ENCODE measurements around the gene FOXM1. TPM values are rescaled to one million over a fixed set of nuclear protein-coding genes. Genes with fewer than 3 reads are reported as not detected.

FOXM1 gene
- total and polyA plus RNA-seq, 2 of the 13 experiments (the other 11 are each of a cell fraction or from before 2014, with no cell fraction given), result 17.1 to 25.9 TPM

GRCh38 chr12:2853626-2854025, 23.3 kb downstream of the FOXM1 start (continued):
- TF ChIP-seq, protein P1, sequence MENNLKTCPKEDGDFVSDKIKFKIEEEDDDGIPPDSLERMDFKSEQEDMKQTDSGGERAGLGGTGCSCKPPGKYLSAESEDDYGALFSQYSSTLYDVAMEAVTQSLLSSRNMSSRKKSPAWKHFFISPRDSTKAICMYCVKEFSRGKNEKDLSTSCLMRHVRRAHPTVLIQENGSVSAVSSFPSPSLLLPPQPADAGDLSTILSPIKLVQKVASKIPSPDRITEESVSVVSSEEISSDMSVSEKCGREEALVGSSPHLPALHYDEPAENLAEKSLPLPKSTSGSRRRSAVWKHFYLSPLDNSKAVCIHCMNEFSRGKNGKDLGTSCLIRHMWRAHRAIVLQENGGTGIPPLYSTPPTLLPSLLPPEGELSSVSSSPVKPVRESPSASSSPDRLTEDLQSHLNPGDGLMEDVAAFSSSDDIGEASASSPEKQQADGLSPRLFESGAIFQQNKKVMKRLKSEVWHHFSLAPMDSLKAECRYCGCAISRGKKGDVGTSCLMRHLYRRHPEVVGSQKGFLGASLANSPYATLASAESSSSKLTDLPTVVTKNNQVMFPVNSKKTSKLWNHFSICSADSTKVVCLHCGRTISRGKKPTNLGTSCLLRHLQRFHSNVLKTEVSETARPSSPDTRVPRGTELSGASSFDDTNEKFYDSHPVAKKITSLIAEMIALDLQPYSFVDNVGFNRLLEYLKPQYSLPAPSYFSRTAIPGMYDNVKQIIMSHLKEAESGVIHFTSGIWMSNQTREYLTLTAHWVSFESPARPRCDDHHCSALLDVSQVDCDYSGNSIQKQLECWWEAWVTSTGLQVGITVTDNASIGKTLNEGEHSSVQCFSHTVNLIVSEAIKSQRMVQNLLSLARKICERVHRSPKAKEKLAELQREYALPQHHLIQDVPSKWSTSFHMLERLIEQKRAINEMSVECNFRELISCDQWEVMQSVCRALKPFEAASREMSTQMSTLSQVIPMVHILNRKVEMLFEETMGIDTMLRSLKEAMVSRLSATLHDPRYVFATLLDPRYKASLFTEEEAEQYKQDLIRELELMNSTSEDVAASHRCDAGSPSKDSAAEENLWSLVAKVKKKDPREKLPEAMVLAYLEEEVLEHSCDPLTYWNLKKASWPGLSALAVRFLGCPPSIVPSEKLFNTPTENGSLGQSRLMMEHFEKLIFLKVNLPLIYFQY (CRISPR knock-in tag; IDR thresholded peaks at IDR 0.05; ENCODE audit: borderline replicate concordance), result no peak
- TF ChIP-seq SIN3B (IDR thresholded peaks at IDR 0.05; ENCODE audit: low read length) (no peak), CERS6 (CRISPR knock-in tag; IDR thresholded peaks at IDR 0.05) (no peak), RFXAP (CRISPR knock-in tag; IDR thresholded peaks at IDR 0.05; ENCODE audit: borderline replicate concordance) (no peak), PCBP1 (IDR thresholded peaks at IDR 0.05; ENCODE audit: borderline replicate concordance, low read depth, low read length) (no peak), KDM1A (CRISPR knock-in tag; IDR thresholded peaks at IDR 0.05) (no peak), MAFF (IDR thresholded peaks at IDR 0.05; ENCODE audit: low read depth, low read length) (no peak), SMAD1 (CRISPR knock-in tag; IDR thresholded peaks at IDR 0.05; ENCODE audit: borderline replicate concordance, low read depth) (no peak), MEIS2 (CRISPR knock-in tag; IDR thresholded peaks at IDR 0.05) (no peak), SMC3 (IDR thresholded peaks at IDR 0.05; ENCODE audit: low read length) (peak; percentile 31; the same call in 1 of the 2 replicates), ZNF10 (CRISPR knock-in tag; IDR thresholded peaks at IDR 0.05; ENCODE audit: borderline replicate concordance, low read depth) (no peak), ZNF703 (CRISPR knock-in tag; IDR thresholded peaks at IDR 0.05; ENCODE audit: borderline replicate concordance) (no peak), KAT7 (CRISPR knock-in tag; IDR thresholded peaks at IDR 0.05; ENCODE audit: borderline replicate concordance) (no peak), ZNF598 (CRISPR knock-in tag; IDR thresholded peaks at IDR 0.05; ENCODE audit: borderline replicate concordance) (no peak), TEAD3 (CRISPR knock-in tag; optimal IDR thresholded peaks at IDR 0.05; ENCODE audit: borderline replicate concordance) (peak; percentile 33), RELA (CRISPR knock-in tag; IDR thresholded peaks at IDR 0.05) (no peak), RAD51 (IDR thresholded peaks at IDR 0.05; ENCODE audit: borderline replicate concordance) (no peak), HMGXB4 (CRISPR knock-in tag; IDR thresholded peaks at IDR 0.05; ENCODE audit: borderline replicate concordance in 1 of 2, low read depth in 1 of 2) (0 out of 4 replicates have a peak, but pooled peaks of 1 of the 2 experiments have one; percentile 35), XRCC5 (optimal IDR thresholded peaks at IDR 0.05; ENCODE audit: low read length) (peak; percentile 81)
- TF ChIP-seq, protein P2, sequence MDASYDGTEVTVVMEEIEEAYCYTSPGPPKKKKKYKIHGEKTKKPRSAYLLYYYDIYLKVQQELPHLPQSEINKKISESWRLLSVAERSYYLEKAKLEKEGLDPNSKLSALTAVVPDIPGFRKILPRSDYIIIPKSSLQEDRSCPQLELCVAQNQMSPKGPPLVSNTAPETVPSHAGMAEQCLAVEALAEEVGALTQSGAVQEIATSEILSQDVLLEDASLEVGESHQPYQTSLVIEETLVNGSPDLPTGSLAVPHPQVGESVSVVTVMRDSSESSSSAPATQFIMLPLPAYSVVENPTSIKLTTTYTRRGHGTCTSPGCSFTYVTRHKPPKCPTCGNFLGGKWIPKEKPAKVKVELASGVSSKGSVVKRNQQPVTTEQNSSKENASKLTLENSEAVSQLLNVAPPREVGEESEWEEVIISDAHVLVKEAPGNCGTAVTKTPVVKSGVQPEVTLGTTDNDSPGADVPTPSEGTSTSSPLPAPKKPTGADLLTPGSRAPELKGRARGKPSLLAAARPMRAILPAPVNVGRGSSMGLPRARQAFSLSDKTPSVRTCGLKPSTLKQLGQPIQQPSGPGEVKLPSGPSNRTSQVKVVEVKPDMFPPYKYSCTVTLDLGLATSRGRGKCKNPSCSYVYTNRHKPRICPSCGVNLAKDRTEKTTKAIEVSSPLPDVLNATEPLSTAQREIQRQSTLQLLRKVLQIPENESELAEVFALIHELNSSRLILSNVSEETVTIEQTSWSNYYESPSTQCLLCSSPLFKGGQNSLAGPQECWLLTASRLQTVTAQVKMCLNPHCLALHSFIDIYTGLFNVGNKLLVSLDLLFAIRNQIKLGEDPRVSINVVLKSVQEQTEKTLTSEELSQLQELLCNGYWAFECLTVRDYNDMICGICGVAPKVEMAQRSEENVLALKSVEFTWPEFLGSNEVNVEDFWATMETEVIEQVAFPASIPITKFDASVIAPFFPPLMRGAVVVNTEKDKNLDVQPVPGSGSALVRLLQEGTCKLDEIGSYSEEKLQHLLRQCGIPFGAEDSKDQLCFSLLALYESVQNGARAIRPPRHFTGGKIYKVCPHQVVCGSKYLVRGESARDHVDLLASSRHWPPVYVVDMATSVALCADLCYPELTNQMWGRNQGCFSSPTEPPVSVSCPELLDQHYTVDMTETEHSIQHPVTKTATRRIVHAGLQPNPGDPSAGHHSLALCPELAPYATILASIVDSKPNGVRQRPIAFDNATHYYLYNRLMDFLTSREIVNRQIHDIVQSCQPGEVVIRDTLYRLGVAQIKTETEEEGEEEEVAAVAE (CRISPR knock-in tag; IDR thresholded peaks at IDR 0.05; ENCODE audit: borderline replicate concordance), result no peak
